GM18519 (cell line): ENCODE results near the gene SYT10.
"Not testable (repeated sequence)": the region's sequence is repeated elsewhere in the genome, so short reads cannot be mapped to it uniquely, and the experiment has no call there.

Source experiments
- ATAC-seq: cut with Tn5 transposase; IDR thresholded peaks from one replicate; pipeline ENCODE4 v1.9.1; 2021; ENCODE audit warnings: mild to moderate bottlenecking, moderate library complexity; ENCODE audit not compliant: unreplicated experiment, low FRiP score

SYT10 gene

DNA sequence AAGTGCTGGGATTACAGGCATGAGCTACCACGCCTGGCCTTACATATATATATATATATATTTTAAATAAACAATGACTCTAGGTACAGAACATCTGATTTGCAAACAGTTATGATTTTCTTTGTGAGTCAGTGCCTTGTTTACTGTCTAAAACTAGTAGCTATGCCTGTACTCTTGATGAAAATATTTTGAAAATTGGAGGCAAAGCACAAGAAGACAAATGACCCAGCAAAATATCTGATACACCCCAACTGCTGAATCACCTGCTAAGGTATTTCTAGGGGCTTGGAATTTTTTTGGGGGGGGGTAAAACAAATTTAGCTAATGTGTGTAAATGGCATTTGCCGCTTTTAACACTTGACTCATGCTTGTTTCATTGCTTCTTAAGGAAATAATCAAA is 69.3 kb downstream of the SYT10 start:
- ATAC-seq, result no peak

DNA sequence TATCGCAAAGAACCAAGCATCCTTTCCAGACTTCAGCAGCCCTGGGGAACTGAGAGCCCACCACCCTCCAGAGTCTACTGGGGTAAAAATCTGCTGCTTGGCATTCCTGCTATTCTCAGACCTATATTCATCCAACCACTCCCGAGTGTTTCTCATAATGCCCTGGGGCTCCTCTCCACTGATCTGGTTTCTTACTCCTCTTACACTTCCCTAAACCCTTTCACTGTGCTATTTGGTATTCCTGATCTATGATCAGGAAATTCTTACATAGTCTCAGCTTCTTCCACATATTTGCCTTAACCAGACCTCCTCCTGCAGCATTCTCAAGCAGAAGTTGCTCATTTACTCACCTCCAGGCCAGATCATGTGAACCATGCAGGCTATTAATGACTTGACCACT is 82.4 kb downstream of the SYT10 start:
- ATAC-seq, result no peak

DNA sequence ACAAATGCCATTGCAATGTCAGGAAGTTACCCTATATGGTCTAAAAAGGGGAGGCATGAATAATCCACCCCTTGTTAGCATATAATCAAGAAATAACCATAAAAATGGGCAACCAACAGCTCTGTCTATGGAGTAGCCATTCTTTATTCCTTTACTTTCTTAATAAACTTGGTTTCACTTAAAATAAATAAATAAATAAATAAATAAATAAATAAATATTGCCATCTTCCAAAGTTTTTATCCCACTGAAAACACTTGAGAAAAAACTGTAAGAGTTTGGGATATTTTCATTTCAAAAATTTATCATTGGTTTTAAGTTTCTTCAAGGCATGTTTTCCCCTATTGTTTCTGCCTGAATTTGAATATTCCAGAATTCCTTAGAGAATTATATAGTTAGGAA is 89.8 kb downstream of the SYT10 start:
- no peak for ATAC-seq

DNA sequence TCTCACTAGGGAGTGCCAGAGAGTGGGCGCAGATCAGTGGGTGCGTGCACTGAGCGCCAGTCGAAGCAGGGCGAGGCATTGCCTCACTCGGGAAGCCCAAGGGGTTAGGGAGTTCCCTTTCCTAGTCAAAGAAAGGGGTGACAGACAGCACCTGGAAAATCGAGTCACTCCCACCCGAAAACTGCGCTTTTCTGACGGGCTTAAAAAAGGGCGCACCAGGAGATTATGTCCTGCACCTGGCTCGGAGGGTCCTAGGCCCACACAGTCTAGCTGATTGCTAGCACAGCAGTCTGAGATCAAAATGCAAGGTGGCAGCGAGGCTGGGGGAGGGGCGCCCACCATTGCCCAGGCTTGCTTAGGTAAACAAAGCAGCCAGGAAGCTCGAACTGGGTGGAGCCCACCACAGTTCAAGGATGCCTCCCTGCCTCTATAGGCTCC is 107.6 kb downstream of the SYT10 start:
- ATAC-seq, result not testable (repeated sequence)

DNA sequence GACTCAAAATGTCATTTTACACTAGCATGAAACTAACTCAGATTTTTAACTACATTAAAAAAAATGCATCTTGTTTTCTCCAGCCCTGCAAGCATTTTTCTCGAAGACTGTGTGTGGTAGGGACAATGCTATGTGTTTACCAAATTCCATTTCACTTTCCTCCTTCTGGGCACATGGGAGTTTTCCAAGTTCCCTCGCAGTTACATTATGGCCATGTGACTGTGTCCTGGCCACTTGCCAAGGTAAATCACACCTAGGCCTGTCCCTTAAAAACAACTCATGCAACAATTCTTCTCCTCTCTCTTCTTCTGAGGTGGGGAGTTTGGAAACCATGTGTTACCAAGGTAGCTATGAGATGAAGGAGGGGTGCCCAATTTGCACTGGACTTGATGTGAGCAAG is 108.7 kb downstream of the SYT10 start:
- ATAC-seq, result no peak
